HG03025 (cell line): ENCODE data around the gene GSC2.

Experiments used
- ATAC-seq: cut with Tn5 transposase; IDR thresholded peaks from one replicate; pipeline ENCODE4 v1.9.1; 2021; ENCODE audit warnings: mild to moderate bottlenecking, moderate library complexity; ENCODE audit not compliant: unreplicated experiment, low FRiP score

The GSC2 gene

DNA sequence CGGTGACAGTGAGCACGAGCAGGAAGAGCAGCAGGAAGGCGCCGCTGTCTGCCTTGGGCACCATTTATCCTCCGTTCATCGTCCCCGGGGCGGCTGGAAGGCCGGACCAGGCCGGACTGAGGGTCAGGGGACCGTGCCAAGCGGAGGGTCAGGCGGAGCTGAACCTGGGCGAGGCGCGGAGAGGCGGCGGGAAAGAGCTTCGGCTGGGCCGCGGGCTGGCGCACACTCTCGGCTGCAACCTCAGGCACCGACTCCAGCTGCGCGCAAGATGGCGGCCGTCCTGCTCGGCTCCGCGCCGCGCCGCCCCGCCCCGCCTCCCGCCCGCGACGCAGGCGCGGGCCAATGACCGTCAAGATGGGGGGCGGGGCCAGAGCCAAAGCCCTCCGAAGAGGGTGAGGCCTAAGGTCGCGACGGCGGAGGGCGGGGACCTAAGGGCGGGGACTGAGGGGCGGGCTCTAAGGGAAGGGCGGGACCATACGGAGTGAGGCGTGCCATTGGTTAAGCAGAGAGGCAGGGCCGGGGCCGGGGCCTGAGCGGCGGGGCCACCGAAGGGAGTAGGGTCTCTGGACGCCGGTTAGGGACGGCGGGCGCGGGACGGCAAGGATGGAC lies 27.8 kb downstream of the GSC2 start, which contains the start of gene DGCR2:
TSS of gene DGCR2 (minus strand) at position 270 of the 609 bp plus-strand sequence. CDS start at position 64, 206 bp downstream.
- ATAC-seq, result peak; percentile 68

DNA sequence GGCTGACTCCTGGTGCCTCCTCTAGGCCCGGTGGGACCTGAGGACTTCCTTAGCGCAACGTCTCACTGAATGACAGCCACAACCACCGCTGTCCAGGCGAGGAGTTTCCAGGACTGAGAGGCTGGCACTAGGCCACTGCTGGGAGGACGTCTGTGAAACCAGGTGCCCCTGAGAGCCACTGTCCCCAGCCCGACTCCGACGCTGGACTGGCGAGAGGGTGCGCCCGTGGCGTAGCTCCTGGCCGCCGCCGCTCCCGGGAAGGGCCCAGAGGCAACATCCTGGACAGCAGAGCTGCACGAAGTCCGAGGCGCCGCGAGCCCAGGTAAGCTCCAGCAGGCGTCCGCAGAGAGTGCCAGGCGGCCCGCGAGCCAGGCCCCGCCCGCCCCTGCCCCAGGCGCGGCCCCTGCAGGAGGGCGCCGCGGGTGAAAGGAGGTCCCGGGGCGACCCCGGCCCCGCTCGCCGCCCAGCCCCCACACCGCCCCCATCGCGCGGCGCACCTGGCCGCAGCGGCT lies 28.4 kb downstream of the GSC2 start:
- ATAC-seq, result peak; percentile 13

DNA sequence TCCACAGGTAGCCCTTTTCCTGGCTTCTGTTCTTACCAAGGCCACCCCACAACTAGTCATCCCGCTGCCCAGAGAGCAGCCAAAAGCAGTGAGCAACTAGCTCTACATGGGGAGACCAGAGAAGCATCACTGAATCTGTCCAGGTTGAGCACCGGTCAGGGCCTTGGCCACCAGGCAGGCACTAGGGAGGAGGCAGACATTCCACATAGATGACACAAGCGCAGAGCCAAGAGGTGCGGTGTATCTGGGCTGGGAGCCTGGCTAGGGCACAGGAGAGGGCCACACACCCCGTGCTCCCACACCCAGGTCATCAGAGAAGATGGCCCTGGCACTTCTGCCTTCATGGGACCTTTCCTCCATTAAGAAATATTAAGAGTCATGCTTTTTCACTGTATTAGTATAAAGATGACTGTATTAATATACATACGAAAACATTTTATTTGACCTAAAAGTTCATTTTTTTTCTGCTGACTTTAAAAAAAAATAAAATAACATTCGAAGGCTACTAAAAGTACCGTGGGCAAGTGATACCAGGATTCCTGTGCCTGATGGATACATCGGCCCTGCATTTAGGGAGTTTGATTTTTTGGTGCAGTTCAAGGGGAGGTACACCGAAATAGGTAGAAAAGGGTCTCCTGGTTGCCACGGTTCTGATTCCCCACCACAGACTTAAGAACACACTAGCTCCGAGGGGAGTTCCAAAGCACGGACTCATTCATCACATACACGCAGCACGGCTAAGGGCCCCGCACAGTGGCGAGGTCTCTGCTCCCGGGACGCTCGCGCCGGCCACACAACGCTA lies 29.1 kb downstream of the GSC2 start:
- ATAC-seq, result no peak

DNA sequence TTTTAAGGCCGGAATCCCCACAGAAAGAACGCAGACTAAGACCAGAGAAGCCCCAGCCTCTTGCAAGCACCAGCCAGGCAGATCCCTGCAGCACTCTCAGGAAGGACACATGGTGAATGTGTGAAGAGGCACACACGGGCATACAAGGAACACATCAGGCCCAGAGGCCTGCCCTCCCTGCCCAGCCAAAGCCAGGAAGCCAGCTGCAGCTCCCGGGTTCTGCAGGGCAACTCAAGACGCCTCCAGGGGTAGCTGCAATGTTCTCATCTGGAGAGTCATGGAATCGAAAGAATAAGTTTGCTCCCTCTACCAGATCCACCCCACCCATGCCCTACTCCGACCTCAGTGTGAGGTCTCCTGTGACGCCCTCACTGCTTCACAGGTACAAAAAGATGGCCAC lies 30.1 kb downstream of the GSC2 start:
- no peak for ATAC-seq

DNA sequence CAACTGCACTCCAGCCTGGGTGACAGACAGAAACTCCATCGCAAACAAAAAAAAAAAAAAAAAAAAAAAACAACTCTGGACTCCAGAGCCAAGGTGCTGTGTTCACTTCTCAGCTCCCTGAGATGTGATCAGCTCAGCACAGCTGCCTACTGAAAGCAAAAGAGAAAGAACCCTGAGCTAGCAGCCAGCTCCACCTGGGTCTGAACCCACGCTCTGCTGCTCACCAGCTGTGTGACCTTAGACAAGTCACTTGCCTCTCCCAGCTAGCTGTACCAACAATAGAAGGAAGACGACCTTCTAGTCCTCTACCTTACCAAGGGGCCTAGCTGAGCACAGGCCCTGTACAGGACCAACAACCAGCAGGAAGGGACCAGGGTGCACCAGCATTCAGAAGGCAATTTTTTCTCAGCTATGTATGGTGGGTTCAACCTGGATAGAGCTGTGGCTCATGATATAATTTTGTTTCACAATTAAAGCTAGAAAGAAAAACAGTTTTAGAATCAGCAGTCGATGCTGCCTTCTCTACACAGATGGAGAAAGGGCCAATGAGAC lies 31.7 kb downstream of the GSC2 start:
- ATAC-seq, result no peak

DNA sequence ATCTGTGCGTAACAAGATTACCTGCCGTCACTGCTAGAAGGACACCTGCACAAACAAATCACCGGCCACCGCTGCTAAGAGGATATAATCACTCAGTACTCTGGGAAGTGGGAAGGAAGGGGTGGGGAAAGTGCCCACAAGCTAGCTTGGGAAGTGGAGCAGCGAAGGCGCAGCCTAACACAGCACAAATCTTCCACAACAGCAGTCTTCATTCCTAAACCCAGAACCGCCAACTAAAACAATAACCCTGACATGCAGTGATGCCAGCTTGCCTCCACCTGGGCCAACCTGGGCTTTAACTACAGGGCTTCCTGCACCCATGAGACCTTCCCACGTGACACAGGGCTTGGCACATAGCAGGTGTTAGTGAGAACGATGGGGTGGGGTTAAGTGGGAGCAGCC lies 33.0 kb downstream of the GSC2 start:
- no peak for ATAC-seq

DNA sequence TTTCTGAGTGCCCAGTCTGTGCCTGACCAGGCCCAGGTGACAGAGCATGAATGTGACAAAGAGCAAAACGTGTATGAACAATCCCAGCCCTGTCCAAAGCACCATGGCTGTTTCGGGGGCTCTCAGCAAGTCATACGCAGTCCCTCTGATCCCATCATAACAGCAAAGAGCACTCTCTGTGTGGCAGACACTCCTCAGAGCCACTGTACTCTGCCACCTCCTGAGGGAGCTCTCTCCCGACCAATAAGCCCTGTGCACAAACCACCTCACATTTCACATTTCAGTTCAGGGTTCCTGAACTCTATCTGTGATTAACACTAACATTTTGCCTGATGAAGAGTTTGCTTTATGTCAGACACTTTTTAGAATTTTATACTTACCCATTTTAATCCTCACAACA lies 34.5 kb downstream of the GSC2 start:
- no peak for ATAC-seq

DNA sequence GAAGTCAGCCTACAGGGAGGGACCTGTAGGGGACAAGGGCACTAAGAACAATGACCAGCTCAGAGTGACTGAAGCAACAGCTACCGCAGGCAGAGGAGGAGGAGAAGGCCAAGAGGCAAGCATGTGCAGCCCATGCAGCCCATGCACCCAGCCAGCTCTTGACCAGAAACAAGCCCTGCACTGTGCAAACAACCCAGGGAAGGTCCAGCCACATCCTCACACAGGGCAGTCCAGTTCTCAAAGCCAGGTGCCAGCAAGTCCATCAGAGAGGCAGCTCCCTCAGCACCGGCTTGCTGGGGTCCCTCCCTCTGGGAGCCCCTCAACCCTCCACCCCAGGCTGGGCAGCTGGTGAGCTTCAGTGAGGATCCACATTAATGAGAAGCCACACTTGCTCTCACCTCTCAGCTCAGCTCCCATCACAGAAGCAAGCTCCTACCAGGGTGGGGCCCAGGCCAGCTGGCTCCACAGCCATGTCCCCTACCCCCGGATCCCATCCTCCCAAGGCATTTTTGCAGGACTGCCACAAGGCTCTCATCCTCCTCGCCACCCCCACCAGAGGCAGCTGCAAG lies 35.0 kb downstream of the GSC2 start:
- ATAC-seq, result no peak

DNA sequence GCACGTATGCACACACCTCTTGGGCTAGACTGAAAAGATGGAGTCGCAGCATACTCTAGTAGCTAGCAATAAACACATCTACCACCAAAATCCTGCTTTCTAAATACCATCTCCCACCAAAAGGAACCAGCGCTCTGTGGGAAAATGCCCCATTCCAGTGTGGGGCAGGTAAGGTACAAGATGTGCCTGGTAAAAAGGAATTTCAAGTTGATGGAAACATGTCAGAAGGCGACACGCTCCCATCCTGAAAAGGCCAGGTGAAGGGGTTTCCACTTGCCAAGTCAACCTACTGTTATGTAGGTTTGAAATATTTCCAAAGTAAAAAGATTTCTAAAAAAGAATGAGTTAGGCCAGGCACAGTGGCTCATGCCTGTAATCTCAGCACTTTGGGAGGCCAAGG lies 36.7 kb downstream of the GSC2 start:
- no peak for ATAC-seq

DNA sequence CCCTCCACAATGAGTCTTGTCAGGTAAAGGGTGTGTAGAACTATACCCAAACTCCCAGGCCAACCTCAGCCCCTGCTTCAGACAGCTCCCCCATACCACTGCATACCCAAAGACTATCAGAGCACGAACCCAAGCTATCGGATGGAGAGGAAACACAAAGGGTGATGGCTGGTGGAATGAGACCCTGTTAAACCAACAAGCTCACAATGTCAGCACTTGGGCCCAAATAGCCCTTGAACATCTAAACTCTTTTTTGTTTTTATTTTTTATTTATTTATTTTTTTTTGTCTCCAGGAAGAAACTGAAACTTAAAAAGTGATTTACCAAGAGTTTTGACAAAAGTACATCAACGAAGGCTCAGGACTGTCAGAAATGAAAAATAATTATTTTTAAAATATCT lies 38.5 kb downstream of the GSC2 start:
- no peak for ATAC-seq

DNA sequence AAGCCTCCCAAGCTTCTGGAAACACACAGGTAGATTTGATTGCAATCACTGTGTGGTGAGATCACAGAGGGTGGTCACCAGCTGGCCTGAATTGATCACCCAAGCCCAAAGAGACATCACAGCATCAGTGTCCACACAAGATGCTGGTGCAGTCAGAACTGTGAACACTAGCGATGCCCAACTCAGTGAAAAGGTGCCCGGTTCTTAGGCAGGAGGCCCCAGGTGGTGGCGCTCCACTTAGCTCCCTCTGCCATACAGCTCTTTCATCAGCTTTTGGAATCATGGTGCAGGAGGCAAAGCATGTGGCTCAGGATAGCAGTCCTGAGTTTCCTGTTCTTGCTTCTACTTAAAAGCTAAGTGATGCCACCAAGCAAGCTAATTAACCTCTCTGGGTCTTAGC lies 39.0 kb downstream of the GSC2 start:
- no peak for ATAC-seq

DNA sequence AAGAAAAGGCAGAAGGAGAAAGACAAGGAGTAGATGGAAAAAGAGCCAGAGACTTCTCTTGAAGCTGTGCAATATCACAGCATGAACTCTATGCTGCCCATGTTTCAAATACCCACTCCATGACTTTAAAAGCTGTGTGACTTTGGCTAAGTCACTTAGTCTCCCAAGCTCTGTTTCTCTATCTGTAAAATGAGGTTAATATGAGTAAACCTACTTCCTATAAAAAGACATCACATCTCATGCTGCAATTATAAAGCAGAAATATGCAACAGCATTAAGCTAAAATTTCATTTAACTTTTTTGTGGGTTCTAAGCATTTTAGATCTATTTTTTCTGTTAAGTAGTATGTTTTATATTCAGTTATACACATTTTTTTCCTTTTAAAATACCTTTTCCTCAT lies 39.4 kb downstream of the GSC2 start:
- ATAC-seq, result no peak

DNA sequence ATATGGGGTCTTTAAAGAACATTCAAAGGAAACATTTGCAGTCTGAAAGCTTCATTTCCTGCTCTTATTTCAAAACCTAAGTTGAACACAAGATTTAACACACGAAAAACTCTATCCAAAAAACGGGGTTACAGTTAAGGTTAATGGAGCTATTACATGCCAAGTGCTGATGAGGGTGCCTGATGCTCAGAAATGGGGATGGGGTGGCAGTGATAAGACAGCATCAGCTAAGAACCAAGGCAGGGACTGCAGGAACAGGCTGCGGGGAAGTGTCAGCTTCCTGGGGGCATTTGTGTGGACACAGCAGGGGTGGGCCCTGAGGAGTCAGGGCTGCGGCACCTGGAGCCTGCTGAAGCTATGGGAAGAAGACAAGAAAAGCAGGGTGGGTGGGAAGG lies 40.0 kb downstream of the GSC2 start:
- no peak for ATAC-seq

DNA sequence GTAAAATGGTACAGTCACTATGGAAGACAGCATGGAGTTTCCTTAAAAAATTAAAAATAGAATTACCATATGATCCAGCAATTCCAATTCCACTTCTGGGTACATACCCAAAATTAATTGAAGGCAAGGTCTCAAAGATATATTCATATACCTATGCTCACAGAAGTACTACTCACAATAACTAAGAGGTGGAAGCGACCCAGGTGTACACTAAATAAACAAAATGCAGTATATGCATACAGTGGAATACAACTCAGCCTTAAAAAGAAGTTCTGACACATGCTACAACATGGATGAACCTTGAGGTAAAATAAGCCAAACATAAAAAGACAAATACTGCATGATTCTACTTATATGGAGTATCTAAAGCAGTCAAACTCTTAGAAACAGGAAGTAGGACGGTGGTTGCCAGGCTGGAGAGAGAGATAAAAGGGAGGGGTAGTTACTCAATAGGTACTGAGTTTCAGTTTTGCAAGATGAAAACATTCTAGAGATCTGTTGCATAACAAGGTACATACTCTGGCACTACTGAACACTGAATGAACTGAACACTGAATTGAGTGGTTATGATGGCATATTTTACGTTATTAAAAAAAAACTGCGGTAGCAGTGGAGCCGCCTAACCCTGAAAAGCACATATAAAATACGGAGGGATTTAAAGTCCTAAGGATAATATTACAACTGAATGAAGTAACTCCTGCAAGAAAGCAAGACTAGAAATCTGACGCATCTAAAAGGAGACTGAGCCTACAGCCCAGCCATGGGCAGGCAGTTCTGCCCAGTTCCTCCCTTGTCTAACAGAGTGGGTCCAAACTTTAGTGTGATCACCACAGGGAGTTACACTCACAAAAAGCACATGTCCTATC lies 40.7 kb downstream of the GSC2 start:
- peak; percentile 64 for ATAC-seq

DNA sequence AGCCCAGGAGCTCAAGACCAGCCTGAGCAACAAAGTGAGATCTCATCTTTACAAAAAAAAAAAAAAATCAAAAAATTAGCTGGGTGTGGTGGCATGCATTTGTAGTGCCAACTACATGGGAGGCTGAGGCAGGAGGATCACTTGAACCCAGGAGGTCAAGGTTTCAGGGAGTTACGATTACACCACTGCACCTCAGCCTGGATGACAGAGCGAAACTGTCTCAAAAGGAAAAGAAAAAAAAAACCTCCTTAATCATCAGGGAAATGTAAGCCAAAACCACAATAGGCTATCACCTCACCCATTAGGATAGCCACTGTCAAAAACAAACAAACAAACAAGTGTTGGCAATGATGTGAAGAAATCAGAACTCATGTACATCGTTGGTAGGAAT lies 41.3 kb downstream of the GSC2 start:
- ATAC-seq, result no peak

DNA sequence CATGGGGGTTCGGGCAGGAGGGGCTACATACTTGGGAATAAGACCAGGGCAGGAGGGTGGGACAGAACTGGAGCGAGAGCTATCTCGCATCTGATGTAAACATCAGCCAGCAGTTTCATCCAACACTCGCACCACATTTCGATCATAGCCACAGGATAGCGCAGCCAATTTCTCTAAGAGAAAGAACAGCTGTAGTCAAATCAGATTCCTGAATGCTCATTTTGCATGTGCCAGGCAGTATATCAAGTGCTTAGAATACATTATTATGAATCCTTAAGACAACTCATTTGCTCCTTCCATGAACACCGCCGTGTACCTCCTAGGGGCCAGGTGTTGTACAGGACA lies 42.4 kb downstream of the GSC2 start:
- no peak for ATAC-seq

DNA sequence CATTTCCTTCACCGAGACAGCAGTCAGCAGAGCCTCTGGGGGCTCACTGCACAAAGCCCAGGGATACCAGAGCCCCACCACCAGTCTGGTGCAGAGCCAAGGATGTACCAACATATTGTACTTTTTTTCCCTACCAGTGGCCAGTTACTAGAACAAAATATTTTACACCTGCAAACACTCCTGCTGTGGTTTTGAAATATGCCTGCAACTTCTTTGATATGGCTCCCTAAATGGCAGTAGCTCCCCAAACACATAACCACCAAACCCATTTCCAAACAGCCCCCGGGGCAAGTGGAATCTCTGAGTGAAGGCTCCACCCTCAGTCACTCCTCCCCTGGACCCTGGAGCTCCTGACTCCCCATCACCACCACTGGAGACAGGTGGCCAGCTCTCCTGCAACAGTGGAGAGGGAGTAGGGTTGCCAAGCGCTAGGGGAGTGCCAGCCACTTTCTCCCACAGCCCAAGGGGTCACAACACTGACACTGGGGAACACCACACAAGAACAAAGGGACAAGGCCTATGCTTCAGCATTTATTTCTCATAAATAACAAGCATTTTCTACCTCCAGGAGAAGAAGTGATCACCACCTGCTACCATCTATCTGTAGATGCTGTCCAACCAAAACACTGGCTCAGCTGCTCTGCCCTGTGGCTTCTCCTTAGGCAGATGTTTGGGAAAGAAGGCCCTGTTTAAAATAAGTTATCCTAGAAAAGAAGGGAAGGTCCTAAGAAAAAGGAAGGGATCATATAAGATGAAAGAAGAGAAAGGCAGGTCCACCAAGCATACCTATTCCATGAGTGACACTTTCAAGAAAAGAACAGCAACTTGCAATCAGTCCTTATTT lies 43.0 kb downstream of the GSC2 start:
- ATAC-seq, result no peak

DNA sequence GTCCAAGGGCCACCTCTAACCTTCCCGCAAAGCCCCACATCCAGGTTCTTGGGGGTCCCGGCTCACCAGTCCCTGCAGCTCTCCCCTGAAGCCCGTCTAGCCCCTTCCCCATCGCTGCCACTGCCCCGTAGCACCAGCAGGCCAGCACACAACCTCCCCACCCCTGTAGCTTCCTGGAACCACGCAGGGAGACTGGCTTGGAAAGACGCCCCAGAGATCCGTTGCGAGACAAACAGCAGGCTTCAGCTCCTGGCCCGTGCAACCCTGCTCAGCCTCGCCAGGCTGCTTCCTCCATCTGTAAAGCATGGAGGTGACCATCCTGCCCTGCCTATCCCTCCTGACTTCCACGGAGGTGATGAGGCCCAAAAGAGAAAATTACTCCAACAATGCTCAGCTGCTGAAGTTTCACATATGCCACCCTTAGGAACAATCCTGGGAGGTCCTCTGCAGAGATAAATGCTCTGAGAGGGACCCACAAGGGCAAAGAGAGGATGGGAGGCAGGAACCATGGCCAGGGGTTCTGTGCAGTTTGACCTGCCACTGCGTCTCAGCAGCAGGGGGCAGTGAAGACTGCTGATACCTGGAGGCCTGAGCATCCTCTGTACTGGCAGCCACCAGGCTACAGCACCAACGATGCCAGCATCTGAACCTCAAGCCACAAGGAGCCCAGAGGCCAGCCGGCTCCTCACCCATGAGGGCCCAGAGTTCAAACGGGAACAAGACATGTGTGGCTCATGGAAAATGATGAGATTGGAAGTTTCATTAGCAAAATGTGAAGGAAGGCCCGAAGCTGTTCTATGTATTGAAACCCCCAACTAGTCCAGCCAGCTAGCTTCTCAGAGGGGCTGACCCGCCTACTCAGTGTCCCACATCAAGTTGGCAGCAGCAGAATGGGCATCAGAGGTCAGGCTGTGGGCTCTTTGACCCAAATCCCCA lies 44.0 kb downstream of the GSC2 start:
- ATAC-seq, result no peak

DNA sequence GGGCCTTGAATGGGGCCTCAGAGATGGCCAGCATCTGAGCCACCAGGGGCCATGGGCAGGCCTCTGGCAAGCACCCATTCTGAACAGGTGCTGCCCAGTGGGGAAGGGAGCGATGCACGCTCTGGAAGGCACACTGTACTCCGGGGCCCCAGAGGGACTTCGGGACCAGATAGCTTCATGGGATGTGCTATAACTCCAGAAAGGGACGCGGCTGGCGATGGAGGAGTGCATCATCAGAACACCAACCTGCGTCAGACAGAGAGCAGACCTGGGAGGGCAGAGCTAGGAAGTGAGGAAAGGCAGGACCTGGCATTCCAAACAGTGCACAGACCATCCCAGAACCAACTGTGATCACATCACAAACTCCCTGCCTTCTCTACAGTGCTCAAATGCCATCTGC lies 44.6 kb downstream of the GSC2 start:
- no peak for ATAC-seq
